Breast epithelium (tissue), 4 donors: Measurements from ENCODE around the gene CYSLTR2. TPM values are rescaled to one million over a fixed set of nuclear protein-coding genes. Genes with fewer than 3 reads are reported as not detected.
A peak's percentile ranks its signal among the peaks of the same experiment; 100 is the strongest.

Experiments used
- DNase-seq, 2 donors: peaks; one replicate each; pipeline ENCODE4 v3.0.0-alpha.2; 2019; ENCODE audit warnings: low spot score in 2 of 2
- H3K27ac ChIP-seq, 2 donors: fragments of 200-600 bp; sonication (generic) in 1 of 2; one replicate each; pipeline ENCODE4 v1.5.1; 2016 to 2019; ENCODE audit warnings: mild to moderate bottlenecking in 1 of 2
- H3K27me3 ChIP-seq, 2 donors: fragments of 200-600 bp; sonication (generic) in 1 of 2; one replicate each; pipeline versions ENCODE4 v1.5.1 to v1.6.0; 2017 to 2019; ENCODE audit warnings: control low read depth in 1 of 2, mild to moderate bottlenecking in 1 of 2
- H3K36me3 ChIP-seq: fragments of 200-600 bp; one replicate; pipeline ENCODE4 v1.5.1; 2019
- H3K4me1 ChIP-seq, 2 donors: fragments of 200-600 bp; sonication (generic); one replicate each; pipeline ENCODE4 v1.5.1; 2016 to 2019; ENCODE audit warnings: control low read depth in 1 of 2
- H3K4me3 ChIP-seq, 3 donors: fragments of 200-600 bp; sonication (generic); 1 replicate in 2 of 3; 2 replicates in 1 of 3; pipeline ENCODE4 v1.5.1; 2016 to 2019; ENCODE audit warnings: mild to moderate bottlenecking in 3 of 3, moderate library complexity in 2 of 3
- H3K9me3 ChIP-seq, 2 donors: fragments of 200-600 bp; sonication (generic) in 1 of 2; one replicate each; pipeline ENCODE4 v1.5.1; 2016 to 2019; ENCODE audit warnings: control low read depth in 1 of 2
- POLR2A ChIP-seq: fragments of 450-650 bp; IDR thresholded peaks from one replicate; pipeline ENCODE4 v1.6.1; 2016; ENCODE audit warnings: antibody characterized with exemption, mild to moderate bottlenecking, moderate library complexity
- POLR2AphosphoS5 ChIP-seq, 3 donors: sonication (generic); formaldehyde crosslinking; IDR thresholded peaks; one replicate each; pipeline ENCODE4 v1.6.1; 2017; ENCODE audit warnings: antibody characterized with exemption in 3 of 3
- intact Hi-C: fragments of 100-400 bp; cut with DNase I; formaldehyde crosslinking; loops from one replicate; pipeline ENCODE4 v1.15.1; 2023; ENCODE audit warnings: low total_unique reads
- total RNA-seq, 3 donors: library from RNA; depleted of rRNA; stranded (reverse); fragments of >200 nt; gene quantifications; one replicate each; pipeline ENCODE4 v1.1.0, GENCODE V29; 2016
- TF ChIP-seq, protein P1 (sequence below), 3 donors: fragments of 450-650 bp; IDR thresholded peaks; one replicate each; pipeline ENCODE4 v1.5.1; 2016 to 2017; ENCODE audit warnings: antibody characterized with exemption in 3 of 3, mild to moderate bottlenecking in 3 of 3, moderate library complexity in 3 of 3

The CYSLTR2 gene
- total RNA-seq, 3 donors from 2014 or later, result 0.32 to 1.0 (median 0.33) TPM

DNA sequence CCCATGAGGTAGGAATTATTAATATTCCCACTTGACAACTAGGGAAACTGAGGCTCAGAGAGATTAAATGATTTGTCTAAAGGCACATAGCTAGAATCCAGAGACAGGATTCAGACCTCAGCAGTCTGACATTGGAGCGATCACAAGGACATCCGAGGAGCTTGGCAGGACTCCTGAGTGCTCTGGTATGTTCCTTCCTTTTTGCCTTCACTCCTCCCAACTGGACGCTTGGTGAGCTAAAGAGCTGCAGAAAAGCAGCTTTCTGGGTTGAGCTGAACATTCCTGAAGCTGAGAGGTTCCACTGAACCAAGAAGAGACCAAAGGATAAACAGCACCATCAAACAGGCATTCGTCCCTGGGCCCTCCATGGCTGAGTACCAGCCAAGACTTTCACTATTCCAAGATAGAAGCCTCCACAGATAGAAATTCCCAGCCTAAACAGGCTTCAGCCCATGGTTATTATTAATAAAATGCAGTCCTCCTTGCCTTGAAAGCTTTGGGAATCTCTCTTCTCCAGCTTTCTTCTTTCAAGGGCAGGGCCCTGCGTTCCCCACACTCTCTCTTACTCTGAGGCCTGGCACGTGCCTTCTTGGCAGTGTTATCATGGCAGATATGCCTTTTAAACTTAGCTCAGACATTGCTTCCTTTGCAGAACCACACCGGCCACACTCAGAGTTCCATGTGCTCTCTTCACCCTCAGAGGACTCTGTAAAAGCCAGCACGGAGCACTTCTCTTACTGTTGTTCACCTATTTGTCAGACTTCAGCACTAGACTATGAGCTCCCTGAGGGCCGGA is 97.1 kb downstream of the CYSLTR2 start:
- Histone ChIP-seq H3K27ac (peak overlapping the region; percentile 25 to 64), H3K4me1 (no peaks in the 10 kb centered on the region), H3K27me3 (no peaks in the 10 kb centered on the region), H3K9me3 (peaks cover 0 to 2% of the 10 kb centered on the region in 2 donors), H3K36me3 (no peaks in the 10 kb centered on the region), H3K4me3 (no peak overlapping the region)
- TF ChIP-seq, protein P1, sequence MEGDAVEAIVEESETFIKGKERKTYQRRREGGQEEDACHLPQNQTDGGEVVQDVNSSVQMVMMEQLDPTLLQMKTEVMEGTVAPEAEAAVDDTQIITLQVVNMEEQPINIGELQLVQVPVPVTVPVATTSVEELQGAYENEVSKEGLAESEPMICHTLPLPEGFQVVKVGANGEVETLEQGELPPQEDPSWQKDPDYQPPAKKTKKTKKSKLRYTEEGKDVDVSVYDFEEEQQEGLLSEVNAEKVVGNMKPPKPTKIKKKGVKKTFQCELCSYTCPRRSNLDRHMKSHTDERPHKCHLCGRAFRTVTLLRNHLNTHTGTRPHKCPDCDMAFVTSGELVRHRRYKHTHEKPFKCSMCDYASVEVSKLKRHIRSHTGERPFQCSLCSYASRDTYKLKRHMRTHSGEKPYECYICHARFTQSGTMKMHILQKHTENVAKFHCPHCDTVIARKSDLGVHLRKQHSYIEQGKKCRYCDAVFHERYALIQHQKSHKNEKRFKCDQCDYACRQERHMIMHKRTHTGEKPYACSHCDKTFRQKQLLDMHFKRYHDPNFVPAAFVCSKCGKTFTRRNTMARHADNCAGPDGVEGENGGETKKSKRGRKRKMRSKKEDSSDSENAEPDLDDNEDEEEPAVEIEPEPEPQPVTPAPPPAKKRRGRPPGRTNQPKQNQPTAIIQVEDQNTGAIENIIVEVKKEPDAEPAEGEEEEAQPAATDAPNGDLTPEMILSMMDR (IDR thresholded peaks at IDR 0.05), result peak in 1 of 3 donors; percentile 23
- no peak for TF ChIP-seq POLR2AphosphoS5 (IDR thresholded peaks at IDR 0.05)
- intact Hi-C loops, result no loop called here
- DNase-seq, result no peak

DNA sequence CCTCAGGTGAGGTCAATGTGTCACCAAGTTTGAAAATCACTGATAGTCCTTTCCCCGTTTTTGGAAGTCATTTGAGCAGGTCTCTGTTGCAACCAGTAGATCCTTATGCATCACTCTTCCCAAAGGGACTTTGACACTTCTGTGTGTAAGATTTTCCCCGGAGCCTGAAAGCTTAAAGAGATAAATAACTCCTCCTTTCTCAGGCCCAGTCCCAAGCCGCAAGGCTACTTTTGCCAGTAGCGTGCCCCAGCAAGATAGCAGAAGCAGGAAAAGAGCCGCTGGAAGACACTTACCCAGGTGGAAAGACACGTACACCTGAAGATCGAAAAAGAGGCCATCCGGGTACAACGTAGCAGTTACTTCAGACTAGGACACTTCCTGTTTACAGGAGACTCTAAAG is 106.9 kb downstream of the CYSLTR2 start:
- DNase-seq, result no peak
- H3K36me3 ChIP-seq, result no peaks in the 10 kb centered on the region
- H3K9me3 ChIP-seq, result peaks cover 5 to 15% of the 10 kb centered on the region in 2 donors
- no peaks in the 10 kb centered on the region for H3K27me3 ChIP-seq
- intact Hi-C loops, result no loop called here
- H3K4me1 ChIP-seq, result no peaks in the 10 kb centered on the region
- H3K27ac ChIP-seq, result no peak overlapping the region
- H3K4me3 ChIP-seq, result no peak overlapping the region
- TF ChIP-seq, protein P1 (IDR thresholded peaks at IDR 0.05), result no peak
- no peak for TF ChIP-seq POLR2A
- TF ChIP-seq POLR2AphosphoS5 (IDR thresholded peaks at IDR 0.05), result no peak

Other genes starting within 250 kb of the CYSLTR2 start
- 10 to 100 TPM; 23.7 to 44.2 (median 40.5) TPM for gene LPAR6, start 240.8 kb upstream of the CYSLTR2 start, total RNA-seq
- 10 to 100 TPM; 10.8 to 16.1 (median 14.9) TPM for gene RCBTB2, start 120.8 kb upstream of the CYSLTR2 start, total RNA-seq